DOHH2 (cell line): ENCODE results near the gene WWOX.

Experiments used
- H3F3A ChIP-seq: fragments of 200-600 bp; sonication (generic), shearing (Covaris generic); 2 replicates; pipeline ENCODE4 v1.6.0; 2016; ENCODE audit warnings: antibody characterized with exemption, mild to moderate bottlenecking; ENCODE audit not compliant: control insufficient read depth, insufficient read depth
- H3K27ac ChIP-seq: fragments of 200-600 bp; sonication (generic); 2 replicates; pipeline ENCODE4 v1.5.1; 2014; ENCODE audit warnings: low read depth, mild to moderate bottlenecking, low read length, moderate library complexity
- H3K27me3 ChIP-seq: fragments of 200-600 bp; sonication (generic); 2 replicates; pipeline ENCODE4 v1.6.1; 2014; ENCODE audit warnings: mild to moderate bottlenecking, low read length, mixed read lengths; ENCODE audit not compliant: control insufficient read depth
- H3K36me3 ChIP-seq: fragments of 200-600 bp; sonication (generic); 2 replicates; pipeline ENCODE4 v1.6.1; 2014; ENCODE audit warnings: mild to moderate bottlenecking, low read length, moderate library complexity, mixed read lengths; ENCODE audit not compliant: control insufficient read depth
- H3K4me1 ChIP-seq: fragments of 200-600 bp; sonication (generic); 2 replicates; pipeline ENCODE4 v1.6.1; 2014; ENCODE audit warnings: mild to moderate bottlenecking, low read length, mixed read lengths; ENCODE audit not compliant: control insufficient read depth
- H3K4me2 ChIP-seq: fragments of 200-600 bp; sonication (generic); 2 replicates; pipeline ENCODE4 v1.6.0; 2014; ENCODE audit warnings: mild to moderate bottlenecking, low read length, moderate library complexity
- H3K4me3 ChIP-seq: fragments of 200-600 bp; sonication (generic); 2 replicates; pipeline ENCODE4 v1.5.1; 2014; ENCODE audit warnings: mild to moderate bottlenecking, low read length, mixed read lengths
- H3K79me2 ChIP-seq: fragments of 200-600 bp; sonication (generic); 2 replicates; pipeline ENCODE4 v1.6.1; 2014; ENCODE audit warnings: mild to moderate bottlenecking, low read length, mixed read lengths; ENCODE audit not compliant: control insufficient read depth
- H3K9me2 ChIP-seq: fragments of 200-600 bp; sonication (generic); replicated peaks from 2 replicates; pipeline ENCODE4 v1.6.1; 2014; ENCODE audit warnings: mild to moderate bottlenecking, low read length, mixed read lengths; ENCODE audit not compliant: control insufficient read depth
- H3K9me3 ChIP-seq: fragments of 200-600 bp; sonication (generic); 2 replicates; pipeline ENCODE4 v1.6.1; 2014; ENCODE audit warnings: antibody characterized with exemption, low read length, mixed read lengths; ENCODE audit not compliant: control insufficient read depth, insufficient read depth
- H4K20me1 ChIP-seq: fragments of 200-600 bp; sonication (generic); 2 replicates; pipeline ENCODE4 v1.6.0; 2014; ENCODE audit warnings: low read depth, mild to moderate bottlenecking, antibody characterized with exemption, low read length, moderate library complexity; ENCODE audit not compliant: control insufficient read depth, insufficient read depth
- CTCF ChIP-seq: fragments of 200-600 bp; sonication (generic); IDR thresholded peaks from one replicate; pipeline ENCODE4 v1.5.1; 2014; ENCODE audit warnings: antibody characterized with exemption, mild to moderate bottlenecking, low read depth, low read length; ENCODE audit not compliant: poor library complexity, severe bottlenecking
- EZH2phosphoT487 ChIP-seq: fragments of 200-600 bp; sonication (generic); IDR thresholded peaks from 2 replicates; pipeline ENCODE4 v1.6.1; 2017; ENCODE audit warnings: borderline replicate concordance, mild to moderate bottlenecking, antibody characterized with exemption, low read length, moderate library complexity, mixed read lengths

Gene WWOX

GRCh38 chr16:78211020-78211599 is 111.7 kb downstream of the WWOX start:
- Histone ChIP-seq H3K9me3 (no peaks in the 10 kb centered on the region), H3F3A (no peaks in the 10 kb centered on the region), H3K27ac (no peak overlapping the region), H3K9me2 (no peaks in the 10 kb centered on the region), H3K36me3 (no peaks in the 10 kb centered on the region), H3K79me2 (no peaks in the 10 kb centered on the region), H3K27me3 (no peaks in the 10 kb centered on the region), H3K4me2 (no peak overlapping the region), H4K20me1 (no peaks in the 10 kb centered on the region), H3K4me3 (no peak overlapping the region), H3K4me1 (peaks cover 12% of the 10 kb centered on the region)
- TF ChIP-seq CTCF (no peak), EZH2phosphoT487 (no peak)

- no peaks in the 10 kb centered on the region for H3K79me2 ChIP-seq
- H3K9me2 ChIP-seq, result no peaks in the 10 kb centered on the region
- H3F3A ChIP-seq, result no peaks in the 10 kb centered on the region
- TF ChIP-seq EZH2phosphoT487 (no peak), CTCF (no peak)
- H3K27ac ChIP-seq, result no peak overlapping the region
- no peaks in the 10 kb centered on the region for H3K27me3 ChIP-seq
- no peaks in the 10 kb centered on the region for H4K20me1 ChIP-seq
- no peaks in the 10 kb centered on the region for H3K9me3 ChIP-seq
- no peak overlapping the region for H3K4me2 ChIP-seq
- no peak overlapping the region for H3K4me3 ChIP-seq
- no peaks in the 10 kb centered on the region for H3K36me3 ChIP-seq
- peaks cover 12% of the 10 kb centered on the region for H3K4me1 ChIP-seq
Measured at GRCh38 chr16:78211946-78212345, 112.5 kb downstream of the WWOX start.

- H3K27me3 ChIP-seq, result no peaks in the 10 kb centered on the region
- H4K20me1 ChIP-seq, result no peaks in the 10 kb centered on the region
- no peak overlapping the region for H3K4me2 ChIP-seq
- H3K4me1 ChIP-seq, result peaks cover 12% of the 10 kb centered on the region
- H3K4me3 ChIP-seq, result no peak overlapping the region
- no peaks in the 10 kb centered on the region for H3K36me3 ChIP-seq
- no peaks in the 10 kb centered on the region for H3K9me3 ChIP-seq
- H3K79me2 ChIP-seq, result no peaks in the 10 kb centered on the region
- no peak overlapping the region for H3K27ac ChIP-seq
- no peak for TF ChIP-seq EZH2phosphoT487
- TF ChIP-seq CTCF, result no peak
- no peaks in the 10 kb centered on the region for H3K9me2 ChIP-seq
- no peaks in the 10 kb centered on the region for H3F3A ChIP-seq
Measured at GRCh38 chr16:78212674-78213073, 113.2 kb downstream of the WWOX start.
